ENCODE results near the gene NTMT1. TPM values are rescaled to one million over a fixed set of nuclear protein-coding genes. Genes with fewer than 3 reads are reported as not detected.

Gene NTMT1
- total and polyA plus RNA-seq, 12 donors = 27.2 to 190 (median 73.6) TPM

DNA sequence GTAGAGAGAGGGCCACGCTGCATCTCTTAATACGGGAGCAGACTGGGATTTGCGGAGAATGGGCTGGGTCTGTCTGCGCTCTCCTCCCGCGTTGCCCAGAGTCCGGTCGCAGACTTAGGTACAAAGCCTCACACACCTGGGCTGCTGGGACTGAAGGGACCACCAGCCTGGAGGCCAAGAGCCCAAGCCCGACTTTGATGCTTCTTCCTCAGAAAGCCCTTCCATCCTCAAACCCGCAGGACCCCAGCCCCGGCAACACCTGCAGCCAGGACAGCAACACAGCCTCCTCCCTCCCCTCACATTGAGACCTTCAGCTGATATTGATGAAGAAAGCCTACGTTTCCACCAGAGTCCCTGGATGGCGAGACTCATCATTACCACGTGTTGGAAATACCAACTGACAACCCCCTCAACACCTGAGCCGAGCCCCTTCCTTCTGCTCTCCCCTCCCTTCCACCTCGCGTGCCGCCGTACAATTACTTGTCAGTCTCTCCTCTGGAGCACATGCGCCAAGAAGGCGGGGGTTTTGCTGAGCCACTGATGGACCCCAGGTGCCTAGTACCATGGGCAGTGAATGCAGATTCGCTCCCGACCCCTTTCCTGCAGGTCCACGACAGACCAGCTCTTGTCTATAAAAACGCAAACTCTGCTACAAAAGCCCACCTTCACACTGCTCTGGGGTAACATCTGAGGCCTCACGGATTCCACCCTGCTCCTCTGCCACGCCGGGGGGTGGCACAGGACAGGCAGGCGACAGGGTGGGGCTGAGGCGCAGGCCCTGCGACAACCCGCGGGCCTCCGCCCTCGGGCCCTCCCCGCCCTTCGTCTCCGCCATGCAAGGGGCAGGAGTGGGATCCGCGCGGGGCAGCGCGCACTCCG lies 15.1 kb downstream of the NTMT1 start:
- Histone ChIP-seq H3K9me3 (replicated peaks in 1 of 3) (no peaks in the 10 kb centered on the region), H3K27me3 (no peaks in the 10 kb centered on the region), H3K4me1 (replicated peaks in 1 of 2) (peaks cover 18 to 25% of the 10 kb centered on the region in 2 donors), H3K4me3 (peak overlapping the region; percentile 61 to 99 (median 77)), H3K27ac (peak overlapping the region; percentile 24 to 85 (median 73)), H3K36me3 (replicated peaks in 1 of 2) (peaks cover 0 to 34% of the 10 kb centered on the region in 2 donors)
- TF ChIP-seq, protein P1, sequence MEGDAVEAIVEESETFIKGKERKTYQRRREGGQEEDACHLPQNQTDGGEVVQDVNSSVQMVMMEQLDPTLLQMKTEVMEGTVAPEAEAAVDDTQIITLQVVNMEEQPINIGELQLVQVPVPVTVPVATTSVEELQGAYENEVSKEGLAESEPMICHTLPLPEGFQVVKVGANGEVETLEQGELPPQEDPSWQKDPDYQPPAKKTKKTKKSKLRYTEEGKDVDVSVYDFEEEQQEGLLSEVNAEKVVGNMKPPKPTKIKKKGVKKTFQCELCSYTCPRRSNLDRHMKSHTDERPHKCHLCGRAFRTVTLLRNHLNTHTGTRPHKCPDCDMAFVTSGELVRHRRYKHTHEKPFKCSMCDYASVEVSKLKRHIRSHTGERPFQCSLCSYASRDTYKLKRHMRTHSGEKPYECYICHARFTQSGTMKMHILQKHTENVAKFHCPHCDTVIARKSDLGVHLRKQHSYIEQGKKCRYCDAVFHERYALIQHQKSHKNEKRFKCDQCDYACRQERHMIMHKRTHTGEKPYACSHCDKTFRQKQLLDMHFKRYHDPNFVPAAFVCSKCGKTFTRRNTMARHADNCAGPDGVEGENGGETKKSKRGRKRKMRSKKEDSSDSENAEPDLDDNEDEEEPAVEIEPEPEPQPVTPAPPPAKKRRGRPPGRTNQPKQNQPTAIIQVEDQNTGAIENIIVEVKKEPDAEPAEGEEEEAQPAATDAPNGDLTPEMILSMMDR (IDR thresholded peaks at IDR 0.05) = no peak
- no peak for TF ChIP-seq POLR2A (IDR thresholded peaks at IDR 0.05)
- DNase-seq = peak in 2 of 7 donors; percentile 54 to 60
- intact Hi-C loops (cut with DNase I) = loop anchor here in 1 of 2 donors (5.0 kb wide), 1 partner anchor 141 kb away; no protein-coding TSS in a partner anchor
- 16 to 21% (median 18%) methylated on average over 28 to 44 of the region's 44 CpGs for WGBS, 4 donors

DNA sequence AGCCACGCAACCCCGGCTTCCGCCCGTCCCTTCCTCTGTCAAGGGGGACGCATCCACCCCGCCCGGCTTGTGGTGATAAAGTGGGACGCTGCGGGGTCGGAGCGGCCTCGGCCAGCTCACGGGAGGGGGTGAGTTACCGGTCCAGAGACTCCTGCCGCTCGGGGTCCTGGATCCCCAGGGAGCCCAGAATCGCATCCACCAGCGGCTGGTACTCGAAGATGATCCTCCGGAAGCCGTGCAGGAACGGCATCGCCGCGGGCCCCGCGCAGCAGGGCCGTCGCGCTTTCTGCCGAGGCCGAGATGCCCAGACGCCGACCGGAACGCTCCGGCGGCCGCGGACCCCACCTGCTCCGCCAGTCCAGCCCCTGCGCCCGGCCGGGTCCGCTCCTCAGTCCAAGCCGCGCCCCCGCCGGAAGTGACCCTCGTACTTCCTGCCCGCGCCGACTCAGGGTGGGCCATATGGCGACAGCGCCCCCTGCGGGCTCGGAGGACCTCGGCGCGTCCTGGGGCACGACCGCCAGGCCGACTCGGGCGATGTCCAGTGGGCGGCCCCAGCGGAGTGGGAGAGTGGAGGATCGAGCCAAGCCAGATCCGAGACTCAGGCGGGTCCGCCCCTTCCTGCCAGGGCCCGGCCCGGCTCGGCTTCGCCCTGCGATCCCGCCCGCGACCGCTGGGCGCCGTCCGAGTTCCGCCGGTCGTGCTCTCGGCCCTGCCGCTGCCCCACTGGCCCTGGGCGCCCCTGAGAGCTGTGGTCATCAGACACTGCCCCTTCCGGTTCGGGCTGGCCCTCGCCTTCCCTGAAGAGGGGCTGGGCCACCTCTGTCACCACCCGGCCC lies 16.0 kb downstream of the NTMT1 start, which contains the start of gene ASB6:
ASB6 (minus strand) TSS at position 402 of the 836 bp plus-strand sequence; CDS start at position 250, 152 bp downstream.
- TF ChIP-seq, protein P1 (IDR thresholded peaks at IDR 0.05) = peak; percentile 98 to 100 (median 99)
- peak; percentile 41 to 68 for TF ChIP-seq POLR2A (IDR thresholded peaks at IDR 0.05)
- no peaks in the 10 kb centered on the region for H3K27me3 ChIP-seq
- H3K36me3 ChIP-seq (replicated peaks in 1 of 2) = peaks cover 0 to 25% of the 10 kb centered on the region in 2 donors
- H3K9me3 ChIP-seq (replicated peaks in 1 of 3) = no peaks in the 10 kb centered on the region
- intact Hi-C loops (cut with DNase I) = loop anchor here in 1 of 2 donors (5.0 kb wide), 1 partner anchor 140 kb away; no protein-coding TSS in a partner anchor
- H3K4me1 ChIP-seq (replicated peaks in 1 of 2) = peaks cover 18 to 25% of the 10 kb centered on the region in 2 donors
- WGBS, 4 donors = 0 to 7% (median 1%) methylated on average over 3 to 93 of the region's 93 CpGs
- peak; percentile 97 to 98 (median 98) for DNase-seq
- H3K27ac ChIP-seq = peak within 1 kb of the TSS; percentile 62 to 85 (median 73)
- peak within 1 kb of the TSS; percentile 61 to 99 (median 77) for H3K4me3 ChIP-seq

DNA sequence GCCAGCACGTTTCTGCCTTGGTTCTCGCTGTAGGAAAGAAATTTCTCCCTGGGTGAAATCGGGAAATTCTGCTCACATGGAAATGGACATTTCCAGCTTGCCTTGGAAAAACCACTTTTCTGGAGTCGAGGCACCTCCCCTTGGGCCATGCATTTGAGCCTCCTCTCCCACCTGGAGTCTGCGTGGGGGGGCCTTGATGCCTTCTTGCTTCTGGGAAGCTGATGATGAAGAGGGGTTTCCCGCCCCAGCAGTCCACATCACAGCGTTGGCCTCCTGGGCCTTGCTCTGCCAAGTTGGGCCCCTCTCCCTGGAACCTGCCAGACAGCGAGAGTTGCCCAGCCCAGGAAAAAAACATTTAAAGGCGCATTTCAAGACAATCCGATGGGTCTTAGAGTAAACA lies 17.7 kb downstream of the NTMT1 start:
- Histone ChIP-seq H3K27ac (no peak overlapping the region), H3K36me3 (replicated peaks in 1 of 2) (peaks cover 0 to 8% of the 10 kb centered on the region in 2 donors), H3K9me3 (replicated peaks in 1 of 3) (no peaks in the 10 kb centered on the region), H3K4me3 (no peak overlapping the region), H3K27me3 (no peaks in the 10 kb centered on the region), H3K4me1 (replicated peaks in 1 of 2) (peaks cover 18 to 25% of the 10 kb centered on the region in 2 donors)
- peak in 2 of 7 donors; percentile 15 to 20 for DNase-seq
- 85 to 94% (median 91%) methylated on average over 10 of the region's 10 CpGs for WGBS, 4 donors
- intact Hi-C loops (cut with DNase I) = loop anchor here in 1 of 2 donors (5.0 kb wide), 1 partner anchor 139 kb away; no protein-coding TSS in a partner anchor
- TF ChIP-seq POLR2A (IDR thresholded peaks at IDR 0.05) = no peak
- TF ChIP-seq, protein P1 (IDR thresholded peaks at IDR 0.05) = no peak

Measured in adrenal gland (tissue), 12 donors.